K562 (cell line): ENCODE measurements around the gene FOXO3. TPM values are rescaled to one million over a fixed set of nuclear protein-coding genes. Genes with fewer than 3 reads are reported as not detected.

ENCODE experiments used
- HDAC8 ChIP-seq: fragments of 450-650 bp; IDR thresholded peaks from 2 replicates; pipeline ENCODE4 v1.6.1; 2016; ENCODE audit warnings: mild to moderate bottlenecking, missing genetic modification characterization, moderate library complexity, missing compliant biosample characterization
- L3MBTL2 ChIP-seq: fragments of 450-650 bp; IDR thresholded peaks from 2 replicates; pipeline ENCODE4 v1.6.1; 2016; ENCODE audit warnings: mild to moderate bottlenecking, moderate library complexity
- NBN ChIP-seq: fragments of 450-650 bp; IDR thresholded peaks from 2 replicates; pipeline ENCODE4 v1.6.1; 2016; ENCODE audit warnings: low read depth, mild to moderate bottlenecking
- NCOA1 ChIP-seq: fragments of 450-650 bp; IDR thresholded peaks from 2 replicates; pipeline ENCODE4 v1.6.1; 2016; ENCODE audit warnings: low read depth
- NFE2 ChIP-seq: IDR thresholded peaks from 2 replicates; pipeline ENCODE4 v1.6.1; 2014; ENCODE audit warnings: antibody characterized with exemption, low read depth
- RAD21 ChIP-seq, 2 experiments: fragments of 250-450 bp in 1 of 2; fragments of 450-650 bp in 1 of 2; sonication (Bioruptor Pico) in 1 of 2; formaldehyde crosslinking in 1 of 2; IDR thresholded peaks in 1 of 2; conservative IDR thresholded peaks in 1 of 2; 2 replicates each; pipeline versions ENCODE4 v1.4.0 to v1.8.0; 2020 to 2022; ENCODE audit warnings: mild to moderate bottlenecking in 2 of 2, moderate library complexity in 1 of 2
- SRSF1 ChIP-seq: fragments of 200-400 bp; formaldehyde crosslinking; IDR thresholded peaks from 2 replicates; pipeline ENCODE4 v1.6.1; 2017; ENCODE audit warnings: mild to moderate bottlenecking, low read depth, low read length, moderate library complexity
- polyA plus RNA-seq, 8 experiments: library from polyadenylated mRNA; depleted of rRNA in 4 of 8; stranded (reverse) in 5 of 8; unstranded in 3 of 8; fragments of >200 nt; fragmentation: Nextera tagmentation in 2 of 8; fragmentation: Illumina TruSeq in 1 of 8; extraction: Ambion mirVana in 2 of 8; extraction: Trizol in 1 of 8; gene quantifications; 2 replicates each; pipeline versions ENCODE4 v1.2.1 to v1.2.3, GENCODE V29; 2011 to 2014; ENCODE audit warnings: inconsistent platforms in 1 of 8, missing spikeins in 1 of 8
- total RNA-seq, 7 experiments: library from RNA; depleted of rRNA in 6 of 7; stranded (reverse); fragments of >200 nt in 6 of 7; fragmentation: Illumina TruSeq in 2 of 7; extraction: Trizol in 2 of 7; gene quantifications; 2 replicates each; pipeline versions ENCODE4 v1.2.1 to v1.2.3, GENCODE V29; 2011 to 2021; ENCODE audit warnings: low replicate concordance in 1 of 7
- TF ChIP-seq, protein P1 (sequence below): fragments of 450-650 bp; IDR thresholded peaks from 2 replicates; pipeline ENCODE4 v1.6.1; 2016; ENCODE audit warnings: mild to moderate bottlenecking, moderate library complexity
- TF ChIP-seq, protein P2 (sequence below): fragments of 450-650 bp; IDR thresholded peaks from 2 replicates; pipeline ENCODE4 v1.7.1; 2018; ENCODE audit warnings: mild to moderate bottlenecking, low read depth; ENCODE audit not compliant: partially characterized antibody
- TF ChIP-seq, protein P3 (sequence below), 2 experiments: fragments of 200-800 bp in 1 of 2; sonication (Bioruptor generic) in 1 of 2; sonication (generic) in 1 of 2; formaldehyde crosslinking in 1 of 2; IDR thresholded peaks in 1 of 2; conservative IDR thresholded peaks in 1 of 2; 2 replicates each; pipeline versions ENCODE4 v1.5.0 to v1.6.1; 2016 to 2020; ENCODE audit warnings: missing compliant biosample characterization in 1 of 2, missing genetic modification characterization in 1 of 2, missing genetic modification reagents in 1 of 2

Gene FOXO3
- total and polyA plus RNA-seq, 9 of the 15 experiments (the other 6 are each of a cell fraction or from before 2014, with no cell fraction given): 3.0 to 14.6 (median 6.0) TPM

DNA sequence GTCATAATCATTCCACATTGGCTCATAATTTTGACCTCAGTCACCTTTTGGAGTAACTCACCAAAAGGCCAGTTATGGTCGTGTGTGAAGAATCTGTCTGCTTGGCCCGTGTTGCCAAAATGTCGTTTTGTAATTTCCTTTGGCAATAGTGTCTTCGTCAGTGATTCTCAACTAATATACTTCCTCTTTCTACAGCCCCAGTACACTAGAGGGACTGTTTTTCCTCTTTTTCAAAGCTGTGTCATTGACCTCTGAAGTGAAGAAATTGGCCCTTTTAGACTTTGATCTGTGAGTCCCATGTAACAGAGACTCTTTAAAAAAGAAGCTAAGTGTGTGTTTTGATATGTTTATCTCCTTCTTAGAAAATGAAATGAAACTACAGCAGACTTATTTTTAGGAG, 5.2 kb downstream of the FOXO3 start (continued):
- TF ChIP-seq, protein P1, sequence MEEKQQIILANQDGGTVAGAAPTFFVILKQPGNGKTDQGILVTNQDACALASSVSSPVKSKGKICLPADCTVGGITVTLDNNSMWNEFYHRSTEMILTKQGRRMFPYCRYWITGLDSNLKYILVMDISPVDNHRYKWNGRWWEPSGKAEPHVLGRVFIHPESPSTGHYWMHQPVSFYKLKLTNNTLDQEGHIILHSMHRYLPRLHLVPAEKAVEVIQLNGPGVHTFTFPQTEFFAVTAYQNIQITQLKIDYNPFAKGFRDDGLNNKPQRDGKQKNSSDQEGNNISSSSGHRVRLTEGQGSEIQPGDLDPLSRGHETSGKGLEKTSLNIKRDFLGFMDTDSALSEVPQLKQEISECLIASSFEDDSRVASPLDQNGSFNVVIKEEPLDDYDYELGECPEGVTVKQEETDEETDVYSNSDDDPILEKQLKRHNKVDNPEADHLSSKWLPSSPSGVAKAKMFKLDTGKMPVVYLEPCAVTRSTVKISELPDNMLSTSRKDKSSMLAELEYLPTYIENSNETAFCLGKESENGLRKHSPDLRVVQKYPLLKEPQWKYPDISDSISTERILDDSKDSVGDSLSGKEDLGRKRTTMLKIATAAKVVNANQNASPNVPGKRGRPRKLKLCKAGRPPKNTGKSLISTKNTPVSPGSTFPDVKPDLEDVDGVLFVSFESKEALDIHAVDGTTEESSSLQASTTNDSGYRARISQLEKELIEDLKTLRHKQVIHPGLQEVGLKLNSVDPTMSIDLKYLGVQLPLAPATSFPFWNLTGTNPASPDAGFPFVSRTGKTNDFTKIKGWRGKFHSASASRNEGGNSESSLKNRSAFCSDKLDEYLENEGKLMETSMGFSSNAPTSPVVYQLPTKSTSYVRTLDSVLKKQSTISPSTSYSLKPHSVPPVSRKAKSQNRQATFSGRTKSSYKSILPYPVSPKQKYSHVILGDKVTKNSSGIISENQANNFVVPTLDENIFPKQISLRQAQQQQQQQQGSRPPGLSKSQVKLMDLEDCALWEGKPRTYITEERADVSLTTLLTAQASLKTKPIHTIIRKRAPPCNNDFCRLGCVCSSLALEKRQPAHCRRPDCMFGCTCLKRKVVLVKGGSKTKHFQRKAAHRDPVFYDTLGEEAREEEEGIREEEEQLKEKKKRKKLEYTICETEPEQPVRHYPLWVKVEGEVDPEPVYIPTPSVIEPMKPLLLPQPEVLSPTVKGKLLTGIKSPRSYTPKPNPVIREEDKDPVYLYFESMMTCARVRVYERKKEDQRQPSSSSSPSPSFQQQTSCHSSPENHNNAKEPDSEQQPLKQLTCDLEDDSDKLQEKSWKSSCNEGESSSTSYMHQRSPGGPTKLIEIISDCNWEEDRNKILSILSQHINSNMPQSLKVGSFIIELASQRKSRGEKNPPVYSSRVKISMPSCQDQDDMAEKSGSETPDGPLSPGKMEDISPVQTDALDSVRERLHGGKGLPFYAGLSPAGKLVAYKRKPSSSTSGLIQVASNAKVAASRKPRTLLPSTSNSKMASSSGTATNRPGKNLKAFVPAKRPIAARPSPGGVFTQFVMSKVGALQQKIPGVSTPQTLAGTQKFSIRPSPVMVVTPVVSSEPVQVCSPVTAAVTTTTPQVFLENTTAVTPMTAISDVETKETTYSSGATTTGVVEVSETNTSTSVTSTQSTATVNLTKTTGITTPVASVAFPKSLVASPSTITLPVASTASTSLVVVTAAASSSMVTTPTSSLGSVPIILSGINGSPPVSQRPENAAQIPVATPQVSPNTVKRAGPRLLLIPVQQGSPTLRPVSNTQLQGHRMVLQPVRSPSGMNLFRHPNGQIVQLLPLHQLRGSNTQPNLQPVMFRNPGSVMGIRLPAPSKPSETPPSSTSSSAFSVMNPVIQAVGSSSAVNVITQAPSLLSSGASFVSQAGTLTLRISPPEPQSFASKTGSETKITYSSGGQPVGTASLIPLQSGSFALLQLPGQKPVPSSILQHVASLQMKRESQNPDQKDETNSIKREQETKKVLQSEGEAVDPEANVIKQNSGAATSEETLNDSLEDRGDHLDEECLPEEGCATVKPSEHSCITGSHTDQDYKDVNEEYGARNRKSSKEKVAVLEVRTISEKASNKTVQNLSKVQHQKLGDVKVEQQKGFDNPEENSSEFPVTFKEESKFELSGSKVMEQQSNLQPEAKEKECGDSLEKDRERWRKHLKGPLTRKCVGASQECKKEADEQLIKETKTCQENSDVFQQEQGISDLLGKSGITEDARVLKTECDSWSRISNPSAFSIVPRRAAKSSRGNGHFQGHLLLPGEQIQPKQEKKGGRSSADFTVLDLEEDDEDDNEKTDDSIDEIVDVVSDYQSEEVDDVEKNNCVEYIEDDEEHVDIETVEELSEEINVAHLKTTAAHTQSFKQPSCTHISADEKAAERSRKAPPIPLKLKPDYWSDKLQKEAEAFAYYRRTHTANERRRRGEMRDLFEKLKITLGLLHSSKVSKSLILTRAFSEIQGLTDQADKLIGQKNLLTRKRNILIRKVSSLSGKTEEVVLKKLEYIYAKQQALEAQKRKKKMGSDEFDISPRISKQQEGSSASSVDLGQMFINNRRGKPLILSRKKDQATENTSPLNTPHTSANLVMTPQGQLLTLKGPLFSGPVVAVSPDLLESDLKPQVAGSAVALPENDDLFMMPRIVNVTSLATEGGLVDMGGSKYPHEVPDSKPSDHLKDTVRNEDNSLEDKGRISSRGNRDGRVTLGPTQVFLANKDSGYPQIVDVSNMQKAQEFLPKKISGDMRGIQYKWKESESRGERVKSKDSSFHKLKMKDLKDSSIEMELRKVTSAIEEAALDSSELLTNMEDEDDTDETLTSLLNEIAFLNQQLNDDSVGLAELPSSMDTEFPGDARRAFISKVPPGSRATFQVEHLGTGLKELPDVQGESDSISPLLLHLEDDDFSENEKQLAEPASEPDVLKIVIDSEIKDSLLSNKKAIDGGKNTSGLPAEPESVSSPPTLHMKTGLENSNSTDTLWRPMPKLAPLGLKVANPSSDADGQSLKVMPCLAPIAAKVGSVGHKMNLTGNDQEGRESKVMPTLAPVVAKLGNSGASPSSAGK: no peak
- TF ChIP-seq L3MBTL2: 0 out of 2 replicates have a peak, but pooled peaks have one; percentile 16
- peak; percentile 32; the same call in 1 of the 2 replicates for TF ChIP-seq NBN
- no peak for TF ChIP-seq HDAC8 (tag)
- TF ChIP-seq, protein P2, sequence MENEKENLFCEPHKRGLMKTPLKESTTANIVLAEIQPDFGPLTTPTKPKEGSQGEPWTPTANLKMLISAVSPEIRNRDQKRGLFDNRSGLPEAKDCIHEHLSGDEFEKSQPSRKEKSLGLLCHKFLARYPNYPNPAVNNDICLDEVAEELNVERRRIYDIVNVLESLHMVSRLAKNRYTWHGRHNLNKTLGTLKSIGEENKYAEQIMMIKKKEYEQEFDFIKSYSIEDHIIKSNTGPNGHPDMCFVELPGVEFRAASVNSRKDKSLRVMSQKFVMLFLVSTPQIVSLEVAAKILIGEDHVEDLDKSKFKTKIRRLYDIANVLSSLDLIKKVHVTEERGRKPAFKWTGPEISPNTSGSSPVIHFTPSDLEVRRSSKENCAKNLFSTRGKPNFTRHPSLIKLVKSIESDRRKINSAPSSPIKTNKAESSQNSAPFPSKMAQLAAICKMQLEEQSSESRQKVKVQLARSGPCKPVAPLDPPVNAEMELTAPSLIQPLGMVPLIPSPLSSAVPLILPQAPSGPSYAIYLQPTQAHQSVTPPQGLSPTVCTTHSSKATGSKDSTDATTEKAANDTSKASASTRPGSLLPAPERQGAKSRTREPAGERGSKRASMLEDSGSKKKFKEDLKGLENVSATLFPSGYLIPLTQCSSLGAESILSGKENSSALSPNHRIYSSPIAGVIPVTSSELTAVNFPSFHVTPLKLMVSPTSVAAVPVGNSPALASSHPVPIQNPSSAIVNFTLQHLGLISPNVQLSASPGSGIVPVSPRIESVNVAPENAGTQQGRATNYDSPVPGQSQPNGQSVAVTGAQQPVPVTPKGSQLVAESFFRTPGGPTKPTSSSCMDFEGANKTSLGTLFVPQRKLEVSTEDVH: peak; percentile 27
- TF ChIP-seq SRSF1: no peak
- TF ChIP-seq NCOA1: no peak
- peak; percentile 26; the same call in 1 of the 2 replicates for TF ChIP-seq NFE2
- TF ChIP-seq, protein P3, sequence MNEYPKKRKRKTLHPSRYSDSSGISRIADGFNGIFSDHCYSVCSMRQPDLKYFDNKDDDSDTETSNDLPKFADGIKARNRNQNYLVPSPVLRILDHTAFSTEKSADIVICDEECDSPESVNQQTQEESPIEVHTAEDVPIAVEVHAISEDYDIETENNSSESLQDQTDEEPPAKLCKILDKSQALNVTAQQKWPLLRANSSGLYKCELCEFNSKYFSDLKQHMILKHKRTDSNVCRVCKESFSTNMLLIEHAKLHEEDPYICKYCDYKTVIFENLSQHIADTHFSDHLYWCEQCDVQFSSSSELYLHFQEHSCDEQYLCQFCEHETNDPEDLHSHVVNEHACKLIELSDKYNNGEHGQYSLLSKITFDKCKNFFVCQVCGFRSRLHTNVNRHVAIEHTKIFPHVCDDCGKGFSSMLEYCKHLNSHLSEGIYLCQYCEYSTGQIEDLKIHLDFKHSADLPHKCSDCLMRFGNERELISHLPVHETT (CRISPR knock-in tag; conservative IDR thresholded peaks at IDR 0.05 in 1 of 2, IDR thresholded peaks at IDR 0.05 in 1 of 2): no peak
- TF ChIP-seq RAD21 (CRISPR knock-in tag; conservative IDR thresholded peaks at IDR 0.05 in 1 of 2, IDR thresholded peaks at IDR 0.05 in 1 of 2): peak; percentile 57 to 59
